Memory B cell (primary cell): ENCODE results near the gene PIK3CB.
"Not testable (repeated sequence)": the region's sequence is repeated elsewhere in the genome, so short reads cannot be mapped to it uniquely, and the experiment has no call there.

ENCODE experiments used
- ATAC-seq: fragments of 150-1000 bp; cut with Tn5 transposase; 2 replicates; pipeline ENCODE4 v1.10.0; 2021; ENCODE audit warnings: low read depth, mild to moderate bottlenecking, moderate library complexity
- DNase-seq, 2 donors: peaks; one replicate each; pipeline ENCODE4 v3.0.0; 2022; ENCODE audit warnings: low spot score in 2 of 2
- H3K27ac Mint-ChIP-seq: one replicate; pipeline ENCODE4 v1.8.0; 2022; ENCODE audit warnings: mild to moderate bottlenecking, moderate library complexity, mixed read lengths
- H3K27me3 Mint-ChIP-seq: one replicate; pipeline ENCODE4 v1.8.0; 2022; ENCODE audit warnings: mixed read lengths
- H3K36me3 Mint-ChIP-seq: one replicate; pipeline ENCODE4 v1.8.0; 2022; ENCODE audit warnings: mild to moderate bottlenecking, mixed read lengths
- H3K4me1 Mint-ChIP-seq: one replicate; pipeline ENCODE4 v1.8.0; 2022; ENCODE audit warnings: mixed read lengths
- H3K4me3 Mint-ChIP-seq: one replicate; pipeline ENCODE4 v1.8.0; 2022; ENCODE audit warnings: mild to moderate bottlenecking, moderate library complexity, mixed read lengths
- H3K9me3 Mint-ChIP-seq: one replicate; pipeline ENCODE4 v1.8.0; 2022; ENCODE audit warnings: mixed read lengths

Gene PIK3CB

DNA sequence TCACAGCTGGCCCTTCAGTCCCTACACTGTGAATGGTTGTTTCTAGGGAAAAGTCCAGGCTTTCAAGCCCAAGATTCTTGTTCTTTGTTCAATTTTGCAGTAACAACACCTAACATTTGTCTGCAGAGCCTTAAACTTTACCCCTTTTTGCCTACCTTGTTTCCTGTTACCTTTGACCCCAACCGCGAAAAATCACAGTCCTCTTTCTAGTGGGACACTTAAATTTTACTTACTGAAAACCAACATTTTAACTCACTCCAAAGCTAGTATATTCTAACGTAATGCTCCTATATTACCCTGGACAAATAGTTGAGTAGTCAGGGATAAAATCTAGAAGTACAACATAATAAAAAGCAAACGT is 649 bp upstream of the PIK3CB start:
- peaks cover 2% of the 10 kb centered on the region for H3K36me3 Mint-ChIP-seq
- no peaks in the 10 kb centered on the region for H3K9me3 Mint-ChIP-seq
- peak overlapping the region; percentile 91 for H3K27ac Mint-ChIP-seq
- ATAC-seq (no peak), DNase-seq (no peak)
- H3K4me3 Mint-ChIP-seq: peak overlapping the region; percentile 98
- no peaks in the 10 kb centered on the region for H3K27me3 Mint-ChIP-seq
- peaks cover 13% of the 10 kb centered on the region for H3K4me1 Mint-ChIP-seq

DNA sequence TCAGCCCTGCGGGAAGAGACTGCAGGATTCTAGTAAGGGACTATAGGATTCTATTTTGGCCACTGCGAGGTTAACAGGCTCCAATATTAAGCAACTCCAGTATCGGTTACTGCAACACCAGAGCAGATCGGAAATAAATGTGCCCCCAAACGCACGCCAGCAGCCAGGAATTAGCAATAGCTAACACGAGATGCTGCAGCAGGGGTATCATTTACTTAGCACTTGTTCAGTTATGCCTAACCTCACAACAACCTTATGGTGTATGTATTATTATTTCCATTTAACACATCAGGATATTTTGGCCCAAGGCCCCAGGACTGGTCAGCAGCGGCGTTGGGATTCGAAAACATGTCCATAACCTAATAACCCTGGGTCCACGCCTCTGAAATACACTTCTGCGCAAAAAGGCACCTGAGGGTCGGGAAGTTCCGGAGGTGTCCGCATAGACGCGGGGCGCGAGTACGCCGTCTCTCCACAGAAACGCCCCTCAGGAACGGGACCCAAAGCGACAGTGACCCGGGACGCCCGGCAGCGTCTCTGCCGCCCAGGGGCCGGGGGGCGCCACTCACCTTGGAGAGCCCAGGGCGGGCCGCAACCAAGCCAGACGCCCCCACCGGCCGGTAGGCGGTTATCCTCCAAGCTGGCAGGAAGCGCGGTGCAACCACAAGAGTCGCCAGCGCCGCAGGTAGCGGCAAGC is 681 bp downstream of the PIK3CB start:
- Mint-ChIP-seq H3K9me3 (no peaks in the 10 kb centered on the region), H3K36me3 (peaks cover 4% of the 10 kb centered on the region), H3K27me3 (no peaks in the 10 kb centered on the region), H3K27ac (peak overlapping the region; percentile 91), H3K4me1 (peaks cover 18% of the 10 kb centered on the region), H3K4me3 (peak overlapping the region; percentile 98)
- ATAC-seq (no peak), DNase-seq (no peak)

DNA sequence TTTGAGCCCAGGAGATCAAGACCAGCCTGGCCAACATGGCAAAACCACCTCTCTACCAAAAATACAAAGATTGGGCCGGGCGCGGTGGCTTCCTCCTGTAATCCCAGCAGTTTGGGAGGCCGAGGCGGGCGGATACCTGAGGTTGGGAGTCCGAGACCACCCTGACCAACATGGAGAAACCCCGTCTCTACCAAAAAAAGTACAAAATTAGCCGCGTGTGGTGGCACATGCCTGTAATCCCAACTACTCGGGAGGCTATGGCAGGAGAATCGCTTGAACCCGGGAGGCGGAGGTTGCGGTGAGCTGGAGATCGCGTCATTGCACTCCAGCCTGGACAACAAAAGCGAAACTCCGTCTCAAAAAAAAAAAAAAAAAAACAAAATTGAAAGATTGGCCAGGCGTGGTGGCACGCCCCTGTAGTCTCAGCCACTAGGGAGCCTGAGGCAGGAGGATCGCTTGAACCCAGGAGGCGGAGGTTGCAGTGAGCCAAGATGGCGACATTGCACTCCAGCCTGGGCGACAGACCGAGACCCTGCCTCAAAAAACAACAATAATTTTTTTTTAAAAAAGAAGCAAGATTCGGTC is 2.2 kb downstream of the PIK3CB start:
- H3K27ac Mint-ChIP-seq, ATAC-seq: not testable (repeated sequence)

DNA sequence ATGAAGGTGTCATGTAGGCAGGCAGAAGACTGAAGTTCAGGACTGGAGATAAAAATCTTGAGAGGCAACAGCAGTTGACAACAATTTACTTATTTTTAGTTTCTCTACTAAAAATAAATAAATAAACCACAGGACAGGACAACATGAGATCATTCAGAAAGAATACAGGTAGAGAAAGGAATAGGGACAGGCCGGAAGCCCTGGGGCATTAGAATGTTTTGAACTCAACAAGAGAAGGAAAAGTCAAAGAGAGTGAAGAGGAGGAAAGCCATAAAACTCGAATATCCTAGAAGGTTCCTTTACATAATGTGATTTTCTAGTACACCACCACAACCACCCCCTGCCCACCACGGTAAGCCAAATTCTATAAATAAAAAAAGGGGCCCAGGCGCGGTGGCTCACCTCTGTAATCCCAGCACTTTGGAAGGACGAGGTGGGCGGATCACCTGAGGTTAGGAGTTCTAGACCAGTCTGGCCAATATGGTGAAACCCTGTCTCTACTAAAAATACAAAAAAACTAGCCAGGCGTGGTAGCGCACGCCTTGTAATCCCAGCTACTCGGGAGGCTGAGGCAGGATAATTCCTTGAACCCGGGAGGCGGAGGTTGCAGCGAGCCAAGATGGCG is 4.7 kb downstream of the PIK3CB start:
- H3K4me3 Mint-ChIP-seq: no peak overlapping the region
- H3K9me3 Mint-ChIP-seq: no peaks in the 10 kb centered on the region
- H3K27me3 Mint-ChIP-seq: no peaks in the 10 kb centered on the region
- H3K27ac Mint-ChIP-seq: no peak overlapping the region
- H3K4me1 Mint-ChIP-seq: peaks cover 13% of the 10 kb centered on the region
- DNase-seq (no peak), ATAC-seq (no peak)
- H3K36me3 Mint-ChIP-seq: peaks cover 9% of the 10 kb centered on the region

More for the DNA sequence above, 2.2 kb downstream of the PIK3CB start:
- not testable (repeated sequence) for H3K4me3 Mint-ChIP-seq, H3K36me3 Mint-ChIP-seq, DNase-seq, H3K9me3 Mint-ChIP-seq, H3K27me3 Mint-ChIP-seq
- H3K4me1 Mint-ChIP-seq: peaks cover 18% of the 10 kb centered on the region

DNA sequence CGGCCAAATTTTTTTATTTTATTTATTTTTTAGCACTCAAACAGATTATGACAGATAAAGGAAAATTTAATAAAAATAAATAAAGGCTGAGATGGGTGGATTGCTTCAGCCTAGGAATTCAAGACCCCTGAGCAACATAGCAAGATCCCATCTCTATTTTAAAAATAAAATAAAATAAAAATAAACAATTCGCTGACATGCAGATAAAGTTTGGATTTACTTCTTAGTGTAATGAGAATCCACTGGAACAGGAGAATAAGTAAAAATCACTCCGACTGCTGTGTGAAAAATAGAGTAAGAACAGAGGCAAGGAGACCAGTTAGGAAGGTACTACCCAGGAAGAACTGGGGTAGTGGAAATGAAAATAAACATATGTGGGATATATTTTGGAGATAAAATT is 5.6 kb downstream of the PIK3CB start:
- Mint-ChIP-seq H3K36me3 (peaks cover 12% of the 10 kb centered on the region), H3K9me3 (no peaks in the 10 kb centered on the region), H3K4me1 (peaks cover 12% of the 10 kb centered on the region), H3K27me3 (no peaks in the 10 kb centered on the region), H3K27ac (no peak overlapping the region), H3K4me3 (no peak overlapping the region)
- no peak for DNase-seq
- no peak for ATAC-seq

DNA sequence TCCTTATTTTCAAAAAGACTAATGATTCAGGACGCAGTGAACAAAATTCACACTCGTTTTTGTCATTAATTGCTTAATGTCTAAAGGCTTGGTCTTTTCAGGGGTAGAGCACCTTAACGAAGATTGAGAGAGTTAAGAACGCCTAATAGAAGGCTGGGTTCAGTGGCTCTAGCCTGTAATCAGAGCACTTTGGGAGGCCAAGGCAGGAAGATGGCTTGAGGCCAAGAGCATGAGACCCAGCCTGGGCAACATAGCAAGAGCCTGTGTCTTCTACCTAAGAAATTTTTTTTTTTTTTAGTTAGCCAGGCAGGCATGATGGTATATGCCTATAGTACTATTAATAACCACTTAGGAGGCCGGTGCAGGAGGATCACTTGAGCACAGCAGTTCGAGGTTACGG is 7.5 kb downstream of the PIK3CB start:
- Mint-ChIP-seq H3K4me3 (no peak overlapping the region), H3K9me3 (no peaks in the 10 kb centered on the region), H3K4me1 (peaks cover 5% of the 10 kb centered on the region), H3K36me3 (peaks cover 12% of the 10 kb centered on the region), H3K27me3 (no peaks in the 10 kb centered on the region), H3K27ac (no peak overlapping the region)
- ATAC-seq (no peak), DNase-seq (no peak)

DNA sequence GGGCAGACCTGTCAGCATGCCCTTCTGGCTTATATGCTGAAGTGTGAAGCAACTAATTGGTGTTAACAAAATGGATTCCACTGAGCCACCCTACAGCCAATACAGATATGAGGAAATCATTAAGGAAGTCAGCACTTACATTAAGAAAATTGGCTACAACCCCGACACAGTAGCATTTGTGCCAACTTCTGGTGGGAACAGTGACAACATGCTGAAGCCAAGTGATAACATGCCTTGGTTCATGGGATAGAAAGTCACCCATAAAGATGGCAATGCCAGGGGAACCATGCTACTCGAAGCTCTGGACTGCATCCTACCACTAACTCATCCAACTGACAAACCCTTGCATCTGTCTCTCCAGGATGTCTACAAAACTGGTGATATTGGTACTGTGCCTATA is 9.4 kb downstream of the PIK3CB start:
- Mint-ChIP-seq H3K4me1 (peaks cover 5% of the 10 kb centered on the region), H3K9me3 (no peaks in the 10 kb centered on the region), H3K27me3 (no peaks in the 10 kb centered on the region), H3K27ac (no peak overlapping the region), H3K36me3 (peaks cover 10% of the 10 kb centered on the region), H3K4me3 (no peak overlapping the region)
- no peak for ATAC-seq
- DNase-seq: no peak

DNA sequence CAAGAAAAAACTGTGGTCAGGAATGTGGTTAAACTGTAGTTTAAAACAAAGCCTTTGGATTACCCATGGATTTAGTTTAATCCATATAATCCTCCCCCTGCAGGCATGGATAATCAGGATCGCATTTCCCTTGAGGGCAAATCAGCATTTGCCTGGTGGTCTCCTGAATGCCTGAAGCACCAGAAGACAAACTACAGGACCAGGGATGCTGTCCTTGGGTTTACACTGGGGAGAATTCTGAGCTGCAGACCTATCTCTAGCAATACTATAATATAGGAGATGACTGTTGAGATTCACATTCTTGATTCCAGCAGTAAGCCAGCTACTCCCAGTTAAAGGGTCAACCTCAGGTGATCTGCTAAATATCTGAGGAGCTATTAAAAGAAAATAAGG is 10.6 kb downstream of the PIK3CB start:
- H3K27me3 Mint-ChIP-seq: no peaks in the 10 kb centered on the region
- no peak overlapping the region for H3K4me3 Mint-ChIP-seq
- DNase-seq (no peak), ATAC-seq (no peak)
- H3K9me3 Mint-ChIP-seq: no peaks in the 10 kb centered on the region
- no peaks in the 10 kb centered on the region for H3K4me1 Mint-ChIP-seq
- peaks cover 8% of the 10 kb centered on the region for H3K36me3 Mint-ChIP-seq
- H3K27ac Mint-ChIP-seq: no peak overlapping the region

DNA sequence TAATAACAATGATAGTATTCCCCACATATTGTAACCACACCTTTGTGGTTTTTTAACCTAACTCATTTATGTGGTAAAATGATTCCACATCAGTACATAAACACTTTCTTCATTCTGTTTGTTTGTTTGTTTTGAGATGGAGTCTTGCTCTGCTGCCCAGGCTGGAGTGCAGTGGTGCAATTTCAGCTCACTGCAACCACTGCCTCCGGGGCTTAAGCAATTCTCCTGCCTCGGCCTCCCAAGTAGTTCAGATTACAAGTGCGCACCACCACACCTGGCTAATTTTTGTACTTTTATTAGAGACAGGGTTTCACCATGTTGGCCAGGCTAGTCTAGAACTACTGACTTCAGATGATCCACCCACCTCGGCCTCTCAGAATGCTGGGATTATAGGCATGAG is 14.3 kb downstream of the PIK3CB start:
- DNase-seq, H3K27ac Mint-ChIP-seq, H3K36me3 Mint-ChIP-seq, ATAC-seq, H3K4me3 Mint-ChIP-seq, H3K4me1 Mint-ChIP-seq, H3K27me3 Mint-ChIP-seq, H3K9me3 Mint-ChIP-seq: not testable (repeated sequence)

DNA sequence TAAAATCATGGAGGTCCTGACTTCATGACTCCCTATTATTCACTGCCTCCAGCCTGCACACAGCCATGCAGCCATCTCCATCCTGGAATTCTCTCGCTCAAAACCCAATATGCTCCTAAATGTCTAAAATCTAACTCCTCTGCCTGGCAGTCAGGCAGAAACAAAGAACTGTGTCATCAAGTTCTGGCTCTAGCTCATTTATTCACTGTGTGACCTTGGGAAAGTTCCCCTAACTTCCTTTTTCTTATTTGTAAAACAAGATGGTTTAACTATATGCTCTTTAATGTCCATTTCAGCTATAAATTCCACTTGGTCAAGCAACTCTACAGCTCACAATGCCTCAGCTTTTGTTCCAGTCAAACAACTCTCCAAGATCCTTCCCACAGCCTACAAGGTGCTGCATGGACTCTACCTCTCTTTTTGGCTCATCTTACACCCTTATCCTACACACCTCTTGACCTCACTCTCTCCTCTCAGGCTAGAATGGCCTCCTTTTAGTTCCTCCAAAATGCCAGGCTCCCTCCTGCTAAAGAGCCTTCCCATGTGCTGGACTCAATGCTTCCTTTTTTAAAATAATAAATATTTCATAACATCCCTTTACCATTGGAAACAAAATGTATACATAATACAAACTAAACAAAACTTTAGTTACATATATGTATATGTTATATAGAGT is 16.4 kb downstream of the PIK3CB start:
- DNase-seq (no peak), ATAC-seq (no peak)
- Mint-ChIP-seq H3K36me3 (peaks cover 2% of the 10 kb centered on the region), H3K4me1 (peaks cover 15% of the 10 kb centered on the region), H3K27ac (no peak overlapping the region), H3K27me3 (no peaks in the 10 kb centered on the region), H3K4me3 (no peak overlapping the region), H3K9me3 (no peaks in the 10 kb centered on the region)

DNA sequence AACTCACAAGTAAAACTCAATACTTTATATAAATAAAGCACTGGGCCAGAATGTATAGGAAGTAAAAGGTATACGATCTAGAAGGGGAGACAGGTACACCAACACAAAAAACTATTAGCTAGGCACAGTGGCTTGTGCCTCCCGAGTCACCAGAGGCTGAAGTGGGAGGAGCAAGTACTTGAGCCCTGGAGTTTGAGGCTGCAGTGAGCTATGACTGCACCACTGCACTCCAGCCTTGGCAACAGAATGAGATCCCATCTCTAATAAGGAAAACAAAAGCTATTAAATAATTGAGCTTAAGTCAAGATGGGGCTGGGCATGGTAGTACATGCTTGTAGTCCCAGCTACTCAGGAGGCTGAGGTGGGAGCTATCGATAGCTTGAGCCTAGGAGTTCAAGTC is 17.0 kb downstream of the PIK3CB start:
- H3K4me3 Mint-ChIP-seq: no peak overlapping the region
- no peaks in the 10 kb centered on the region for H3K9me3 Mint-ChIP-seq
- no peak overlapping the region for H3K27ac Mint-ChIP-seq
- ATAC-seq: no peak
- no peaks in the 10 kb centered on the region for H3K27me3 Mint-ChIP-seq
- no peak for DNase-seq
- H3K4me1 Mint-ChIP-seq: peaks cover 15% of the 10 kb centered on the region
- H3K36me3 Mint-ChIP-seq: peaks cover 2% of the 10 kb centered on the region

DNA sequence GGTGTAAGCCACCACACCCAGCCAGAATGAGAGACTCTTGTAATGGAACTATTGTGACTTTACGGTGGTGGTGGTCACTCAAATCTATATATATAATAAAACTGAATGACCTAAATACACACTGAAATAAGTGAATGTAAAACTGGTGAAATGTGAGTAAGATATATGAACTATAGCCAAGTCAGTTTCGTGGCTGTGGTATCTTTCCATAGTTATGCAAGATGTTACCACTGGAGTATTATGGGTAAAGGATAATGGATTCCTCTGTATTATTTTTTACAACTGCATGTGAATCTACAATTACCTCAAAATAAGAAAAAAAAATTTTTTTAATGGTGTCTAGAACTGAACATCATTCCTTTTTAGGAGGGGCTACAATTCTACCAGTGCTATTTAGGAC is 21.9 kb downstream of the PIK3CB start:
- no peak for DNase-seq
- no peak overlapping the region for H3K27ac Mint-ChIP-seq
- no peaks in the 10 kb centered on the region for H3K9me3 Mint-ChIP-seq
- H3K4me3 Mint-ChIP-seq: no peak overlapping the region
- peaks cover 3% of the 10 kb centered on the region for H3K36me3 Mint-ChIP-seq
- H3K27me3 Mint-ChIP-seq: no peaks in the 10 kb centered on the region
- peaks cover 16% of the 10 kb centered on the region for H3K4me1 Mint-ChIP-seq
- ATAC-seq: no peak

DNA sequence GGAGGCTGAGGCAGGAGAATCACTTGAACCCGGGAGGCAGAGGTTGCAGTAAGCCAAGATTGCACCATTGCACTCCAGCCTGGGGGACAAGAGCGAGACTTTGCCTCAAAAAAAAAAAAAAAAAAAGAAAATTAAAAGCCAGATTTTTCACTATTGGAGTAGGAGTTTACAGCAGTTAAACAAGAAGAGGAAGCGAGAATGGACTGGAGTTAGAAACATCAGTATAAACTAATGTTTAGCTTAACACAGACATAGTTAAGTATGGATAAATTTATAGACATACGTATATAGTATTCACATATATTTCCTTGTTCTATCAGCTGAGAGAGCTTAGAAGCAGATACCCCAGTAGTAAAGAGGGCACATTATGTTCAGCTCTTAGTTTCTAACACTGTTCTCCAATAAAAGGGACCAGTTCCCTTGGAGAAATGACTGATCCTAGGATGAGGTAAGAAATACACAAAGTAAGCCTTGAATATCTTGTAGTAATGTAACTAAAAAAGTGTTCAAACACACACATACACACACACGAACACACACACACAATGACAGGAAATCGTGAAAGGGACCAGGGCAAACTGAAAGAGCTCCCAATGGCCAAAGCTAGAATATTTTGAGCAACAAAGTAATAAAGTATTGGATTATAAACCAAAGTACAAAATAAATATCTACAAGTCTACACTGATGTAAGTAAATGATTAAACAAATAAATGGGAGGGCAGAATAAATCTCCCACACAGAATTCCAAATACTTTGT is 25.1 kb downstream of the PIK3CB start:
- H3K4me3 Mint-ChIP-seq: no peak overlapping the region
- no peaks in the 10 kb centered on the region for H3K27me3 Mint-ChIP-seq
- H3K36me3 Mint-ChIP-seq: peaks cover 3% of the 10 kb centered on the region
- H3K27ac Mint-ChIP-seq: no peak overlapping the region
- peaks cover 11% of the 10 kb centered on the region for H3K4me1 Mint-ChIP-seq
- DNase-seq (no peak), ATAC-seq (no peak)
- H3K9me3 Mint-ChIP-seq: no peaks in the 10 kb centered on the region
